Measurements from ENCODE around the gene FRG2. TPM values are rescaled to one million over a fixed set of nuclear protein-coding genes. Genes with fewer than 3 reads are reported as not detected.
"Not testable (repeated sequence)": the region's sequence is repeated elsewhere in the genome, so short reads cannot be mapped to it uniquely, and the experiment has no call there.

Gene FRG2
- polyA plus RNA-seq, 4 donors: not detected

DNA sequence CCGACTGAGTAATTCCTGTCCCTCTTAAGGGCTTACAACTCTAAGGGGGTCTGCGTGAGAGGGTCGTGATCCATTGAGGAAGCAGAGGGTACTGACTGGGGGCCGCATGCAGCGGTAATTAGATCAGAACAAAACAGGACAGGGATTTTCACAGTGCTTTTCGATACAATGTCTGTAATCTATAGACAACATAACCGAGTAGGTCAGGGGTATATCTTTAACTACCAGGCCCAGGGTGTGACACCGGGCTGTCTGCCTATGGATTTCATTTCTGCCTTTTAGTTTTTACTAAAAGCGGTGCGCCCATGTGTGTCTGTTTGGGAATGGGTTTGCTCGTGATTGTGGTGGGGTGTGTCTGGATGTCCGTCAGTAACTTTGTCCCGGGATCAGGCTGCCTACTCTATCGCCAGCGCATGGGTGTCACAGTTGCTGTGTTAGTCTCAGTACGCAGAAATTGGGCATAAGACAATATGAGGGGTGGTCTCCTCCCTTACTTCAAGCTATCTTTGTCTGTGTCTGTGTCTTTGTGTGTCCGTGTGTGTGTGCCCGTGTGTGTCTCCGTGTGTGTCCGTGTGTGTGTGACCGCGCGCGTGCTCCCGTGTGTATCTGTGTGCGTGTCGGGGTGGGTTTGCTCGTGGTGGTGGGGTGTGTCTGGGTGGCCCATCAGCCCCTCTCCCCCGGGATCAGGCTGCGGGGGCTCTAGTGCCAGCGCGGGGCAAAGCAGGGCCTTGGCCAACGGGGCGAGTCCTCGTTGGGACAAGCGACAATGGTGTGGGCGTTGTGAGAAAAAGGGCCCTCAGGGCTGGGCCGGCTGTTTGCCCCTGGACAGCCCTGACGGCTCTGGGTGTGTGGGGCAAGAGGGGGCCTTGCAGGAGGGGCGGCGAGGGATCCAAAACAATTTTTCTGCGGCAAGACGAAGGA, 10.4 kb downstream of the FRG2 start:
- DNase-seq (ENCODE audit: low read depth in 4 of 4, low spot score in 3 of 4): no peak

DNA sequence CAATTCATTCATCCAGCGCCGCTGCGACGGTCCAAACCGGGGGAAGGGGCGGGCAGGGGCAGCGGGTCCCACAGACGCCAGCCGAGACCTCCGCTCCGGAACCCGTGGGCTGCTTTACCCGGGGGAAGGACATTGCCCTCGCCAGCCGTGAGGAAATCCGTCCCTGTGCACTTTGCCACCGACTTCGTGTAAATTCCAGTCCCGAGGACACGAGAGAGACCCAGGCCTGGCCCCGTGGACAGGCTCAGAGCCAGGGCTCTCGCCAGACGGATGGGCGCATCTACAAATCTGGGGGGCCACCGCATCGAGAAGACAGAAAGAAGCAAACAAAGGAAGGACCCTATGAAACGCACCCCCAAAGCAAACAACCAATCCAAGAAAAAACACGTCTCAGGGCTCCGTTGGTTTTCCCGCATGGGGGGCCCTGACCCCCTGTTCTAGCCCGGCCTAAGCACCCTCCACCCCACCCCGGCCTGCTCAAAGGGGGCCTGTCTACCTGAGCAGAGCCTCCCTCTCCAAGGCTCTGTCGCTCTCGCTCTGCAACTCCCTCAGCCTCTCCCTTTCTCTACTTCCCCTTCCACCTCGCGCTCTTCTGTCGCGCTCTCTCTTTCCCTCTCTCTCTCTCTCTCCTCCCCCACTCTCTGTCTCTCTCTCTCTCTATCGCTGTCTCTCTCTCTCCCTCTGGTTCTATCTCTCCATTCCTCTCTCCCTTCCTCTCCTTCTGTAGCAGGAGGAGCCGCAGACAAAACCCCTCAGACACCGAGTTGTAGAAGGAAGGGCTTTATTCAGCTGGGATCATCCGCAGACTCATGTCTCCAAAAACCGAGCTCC, 11.3 kb downstream of the FRG2 start:
- DNase-seq (ENCODE audit: low read depth in 4 of 4, low spot score in 3 of 4): no peak

DNA sequence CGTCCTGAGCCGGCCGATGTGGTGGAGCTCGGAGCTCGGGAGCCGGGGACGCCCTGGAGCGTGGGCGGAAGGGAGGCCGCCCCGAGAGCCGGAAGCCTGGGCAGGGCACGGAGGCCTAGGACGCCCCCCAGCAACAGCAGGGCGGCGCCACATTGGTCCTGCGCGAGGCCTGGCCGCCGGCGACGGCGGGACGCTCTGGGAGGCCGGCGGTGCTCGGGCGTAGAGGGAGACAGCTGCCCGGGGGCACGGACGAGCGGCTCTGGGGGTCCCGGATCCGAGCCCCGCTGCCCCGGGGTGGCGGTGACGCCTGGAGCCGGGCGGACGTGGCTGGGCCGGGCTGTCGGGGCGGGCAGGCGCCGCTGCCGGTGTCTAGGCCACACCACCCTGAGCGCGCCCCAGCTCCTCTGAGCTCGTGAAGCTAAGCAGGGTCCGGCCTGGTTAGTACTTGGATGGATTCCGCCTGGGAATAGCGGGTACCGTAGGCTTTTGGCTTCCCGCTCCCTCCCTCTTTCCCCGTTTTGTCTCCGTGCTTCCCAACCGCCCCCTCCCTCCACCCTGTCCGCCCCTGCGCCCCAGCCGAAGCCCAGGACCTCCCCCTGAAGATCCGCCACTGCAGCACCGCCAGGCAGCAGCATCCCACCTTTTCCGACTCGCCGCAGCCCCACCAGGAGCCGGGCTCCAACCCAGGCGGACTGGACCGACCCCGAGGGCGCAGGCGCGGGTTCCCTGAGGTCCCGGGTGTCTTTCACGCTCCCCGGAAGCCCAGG, 12.1 kb downstream of the FRG2 start:
- DNase-seq (ENCODE audit: low read depth in 4 of 4, low spot score in 3 of 4): peak in 1 of 4 donors; percentile 16

DNA sequence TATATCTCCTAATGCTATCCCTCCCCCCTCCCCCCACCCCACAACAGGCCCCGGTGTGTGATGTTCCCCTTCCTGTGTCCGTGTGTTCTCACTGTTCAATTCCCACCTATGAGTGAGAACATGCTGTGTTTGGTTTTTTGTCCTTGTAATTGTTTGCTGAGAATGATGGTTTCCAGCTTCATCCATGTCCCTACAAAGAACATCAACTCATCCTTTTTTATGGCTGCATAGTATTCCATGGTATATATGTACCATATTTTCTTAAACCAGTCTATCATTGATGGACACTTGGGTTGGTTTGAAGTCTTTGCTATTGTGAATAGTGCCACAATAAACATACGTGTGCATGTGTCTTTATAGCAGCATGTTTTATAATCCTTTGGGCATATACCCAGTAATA, 37.1 kb downstream of the FRG2 start:
- DNase-seq (ENCODE audit: low read depth in 4 of 4, low spot score in 3 of 4): not testable (repeated sequence)

DNA sequence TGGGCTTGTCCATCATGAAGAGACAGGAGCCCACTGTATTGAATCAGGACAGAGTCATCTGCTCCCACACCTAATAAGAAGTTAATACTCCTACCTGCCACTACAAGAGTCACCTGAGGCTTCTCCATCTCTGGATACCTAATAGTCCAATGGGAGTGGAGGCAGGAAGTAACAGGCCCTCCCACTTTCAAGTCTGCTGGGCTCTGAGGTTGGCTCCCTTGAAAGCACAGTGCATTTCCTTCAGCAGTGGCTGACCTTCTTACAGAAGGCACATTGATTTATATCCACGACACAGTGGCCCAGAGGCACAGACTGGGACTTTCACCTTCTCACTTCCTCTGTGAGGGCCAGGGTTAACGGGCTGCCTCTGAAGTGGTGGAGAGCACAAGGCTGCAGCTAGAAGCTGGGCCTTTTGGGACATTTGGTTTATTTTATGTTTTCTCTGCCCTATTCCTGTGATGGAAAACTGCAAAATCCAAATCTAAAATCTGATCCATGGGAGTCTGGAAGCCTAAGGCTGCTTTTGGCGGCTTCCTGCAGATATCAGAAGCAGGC, 38.1 kb downstream of the FRG2 start:
- no peak for DNase-seq (ENCODE audit: low read depth in 4 of 4, low spot score in 3 of 4)

DNA sequence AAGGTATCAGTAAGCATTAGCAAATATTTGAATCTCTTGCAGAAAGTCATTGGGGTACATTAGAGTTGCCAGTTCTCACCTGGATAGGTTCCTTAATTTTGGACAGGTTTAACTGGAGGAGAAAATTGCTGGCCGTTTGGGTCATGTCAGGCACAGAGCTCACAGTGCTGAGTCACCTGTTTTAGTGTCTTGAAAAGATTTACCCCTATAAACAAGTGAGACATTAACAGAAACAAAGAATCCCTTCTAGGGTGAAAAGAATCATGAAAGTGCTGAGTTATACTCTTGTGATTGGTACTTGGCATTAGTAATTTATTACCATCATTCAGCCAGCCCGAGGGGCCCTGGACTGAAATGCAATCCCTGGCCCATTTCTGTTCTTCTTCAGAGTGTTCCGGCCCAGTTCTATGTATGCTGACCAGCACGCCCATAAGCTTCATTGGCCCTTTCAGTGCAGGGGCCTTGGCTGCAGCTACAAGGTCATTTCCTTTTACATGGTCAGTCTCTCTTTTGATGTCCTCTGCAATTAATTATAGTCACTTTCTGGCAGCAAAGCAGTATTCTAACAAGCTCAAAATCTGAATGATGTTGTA, 41.3 kb downstream of the FRG2 start:
- DNase-seq (ENCODE audit: low read depth in 4 of 4, low spot score in 3 of 4): not testable (repeated sequence)

DNA sequence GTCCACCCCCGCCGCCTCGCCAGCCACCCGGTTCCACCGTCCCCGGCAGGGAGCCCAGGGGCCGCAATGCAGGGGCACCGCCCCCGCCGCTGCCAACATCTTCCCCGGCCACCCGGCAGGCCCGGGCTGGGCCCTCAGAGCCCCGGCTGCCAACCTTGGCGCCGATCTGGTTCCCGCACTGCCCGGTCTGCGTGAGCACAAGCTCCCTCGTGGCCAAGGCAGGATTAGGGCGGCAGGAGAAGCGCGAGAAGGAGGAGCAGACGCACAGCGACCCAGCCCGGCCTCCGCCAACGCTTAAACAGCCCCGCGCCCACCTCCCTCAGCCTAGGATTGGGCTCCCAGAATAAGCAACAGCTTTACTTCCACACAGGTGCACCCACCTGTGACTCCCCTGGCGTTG, 42.4 kb downstream of the FRG2 start:
- DNase-seq (ENCODE audit: low read depth in 4 of 4, low spot score in 3 of 4): not testable (repeated sequence)

DNA sequence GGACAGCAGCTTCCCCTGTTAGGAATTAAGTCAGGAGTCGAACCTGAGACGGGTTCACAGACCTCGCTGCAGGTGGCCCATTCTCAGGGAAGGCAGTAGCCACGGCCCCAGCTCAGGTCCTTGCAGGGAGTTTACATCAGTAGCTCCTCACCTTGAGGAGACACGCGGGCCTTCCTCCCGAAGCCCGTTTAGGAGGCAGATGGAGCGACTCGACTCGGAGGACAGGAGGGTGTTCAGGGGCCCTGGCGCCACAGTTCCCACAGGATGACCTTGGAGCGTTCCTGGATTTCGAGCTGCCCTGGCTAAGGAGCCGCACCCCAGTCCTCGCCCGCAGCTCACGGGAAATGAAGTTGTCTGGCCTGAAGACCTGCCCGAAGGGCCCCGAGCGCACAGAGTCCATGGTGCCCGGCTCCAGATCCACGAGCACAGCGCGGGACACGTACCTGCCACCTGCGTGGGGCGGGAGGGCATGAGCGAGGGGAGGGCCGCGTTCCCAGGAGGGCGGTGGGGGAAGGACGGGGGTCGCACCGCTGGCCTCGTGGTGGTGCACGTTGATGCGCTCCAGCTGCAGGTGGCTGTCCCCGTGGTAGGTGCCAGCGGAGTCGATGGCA, 43.0 kb downstream of the FRG2 start:
- DNase-seq (ENCODE audit: low read depth in 4 of 4, low spot score in 3 of 4): not testable (repeated sequence)

DNA sequence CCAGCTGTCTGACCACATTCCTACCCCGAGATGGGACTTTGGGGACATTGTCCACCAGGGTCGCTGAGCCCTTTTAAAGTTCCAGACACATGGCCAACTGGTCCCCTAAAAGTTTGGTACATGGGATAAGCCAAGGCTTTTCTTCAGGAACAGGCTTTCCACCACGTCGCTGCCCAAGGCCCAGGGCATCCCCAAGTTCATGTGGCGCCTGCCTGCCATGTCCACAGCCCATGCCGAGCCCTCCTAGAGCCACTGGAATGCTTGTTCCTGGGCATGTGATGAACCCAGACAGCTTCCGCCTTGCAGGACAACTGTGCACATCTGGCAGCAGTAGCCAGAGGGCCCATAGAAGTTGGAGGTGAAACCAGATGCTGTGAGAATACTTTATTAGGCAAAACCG, 45.1 kb downstream of the FRG2 start:
- no peak for DNase-seq (ENCODE audit: low read depth in 4 of 4, low spot score in 3 of 4)

DNA sequence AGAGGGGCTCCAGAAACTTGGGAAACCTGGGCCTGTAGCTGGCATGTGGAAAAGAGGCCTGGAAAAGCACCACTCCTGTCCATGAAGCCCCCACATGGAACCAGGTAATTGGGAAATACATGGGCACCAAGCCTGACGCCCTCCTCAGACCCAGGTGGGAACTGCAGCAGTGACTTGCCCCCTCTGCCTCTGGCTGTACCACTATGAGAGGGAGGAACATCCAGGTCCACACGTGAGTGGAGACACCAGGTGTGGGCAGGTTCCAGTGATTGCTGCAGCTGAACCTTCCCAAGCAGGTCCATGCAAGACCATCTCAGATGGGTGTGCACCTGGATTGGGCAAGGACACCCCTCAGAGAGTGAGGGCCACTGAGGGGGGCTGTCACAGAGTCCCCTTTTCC, 46.8 kb downstream of the FRG2 start:
- not testable (repeated sequence) for DNase-seq (ENCODE audit: low read depth in 4 of 4, low spot score in 3 of 4)

DNA sequence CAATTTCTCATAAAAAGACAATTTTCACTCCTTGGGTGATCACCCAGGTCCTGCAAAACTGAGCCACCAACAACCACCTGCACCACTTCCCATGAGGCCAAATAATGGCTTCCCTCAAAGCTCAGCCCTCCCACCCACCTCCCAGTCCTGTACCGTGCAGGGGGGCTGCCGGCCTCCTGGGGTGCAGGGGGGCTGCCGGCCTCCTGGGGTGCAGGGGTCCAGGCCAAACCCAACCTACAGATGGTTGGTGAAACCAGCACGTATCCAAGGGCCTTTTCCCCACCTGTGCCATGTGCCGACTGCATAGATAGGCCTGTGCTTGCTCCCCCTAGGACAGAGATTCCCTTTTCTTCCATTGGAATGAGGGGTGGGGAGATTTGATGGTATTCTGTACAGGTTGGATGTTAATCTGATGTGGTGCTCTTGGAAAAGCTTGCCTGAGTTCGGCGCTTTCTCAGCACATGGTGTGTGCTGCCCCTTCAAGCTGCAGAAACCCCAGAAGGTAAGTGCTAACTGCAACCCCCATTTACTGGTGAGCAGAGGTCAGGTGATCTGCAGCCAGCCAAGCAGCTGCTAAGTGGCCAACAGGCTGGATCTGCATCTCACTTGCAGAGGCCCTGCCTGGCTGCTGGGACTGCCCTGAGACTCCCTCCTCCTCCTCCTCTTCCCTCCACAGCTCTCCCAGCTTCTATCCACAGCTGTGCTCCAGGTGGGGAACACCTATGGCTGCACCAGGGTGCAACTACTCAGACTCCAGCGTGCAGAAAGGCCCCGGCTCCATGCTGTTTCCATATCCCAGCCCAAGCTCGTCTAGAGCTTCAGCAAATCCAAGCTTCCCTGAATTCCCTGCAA, 47.6 kb downstream of the FRG2 start:
- DNase-seq (ENCODE audit: low read depth in 4 of 4, low spot score in 3 of 4): no peak

Other genes with a start within 250 kb of the FRG2 start
- 10 to 100 TPM; 56.6 to 66.7 (median 59.6) TPM for gene FRG1, start 86.4 kb downstream of the FRG2 start, polyA plus RNA-seq (ENCODE audit: insufficient read length in 4 of 4)
- gene DBET, start 37.2 kb upstream of the FRG2 start, polyA plus RNA-seq (ENCODE audit: insufficient read length in 4 of 4): not detected
- gene DUX4, start 146.5 kb upstream of the FRG2 start, polyA plus RNA-seq (ENCODE audit: insufficient read length in 4 of 4): under 1 TPM in 3 of 4 donors, not detected in 1; 0.27 to 0.76 (median 0.54) TPM